SK-N-MC (cell line): ENCODE data around the gene FBXW11.

Experiments
- EZH2 ChIP-seq: fragments of 200-600 bp; sonication (generic); IDR thresholded peaks from one replicate; pipeline ENCODE4 v1.6.1; 2017; ENCODE audit warnings: antibody characterized with exemption
- FOXP2 ChIP-seq: optimal IDR thresholded peaks from 2 replicates; pipeline ENCODE3; 2011; ENCODE audit warnings: mild to moderate bottlenecking, moderate library complexity; ENCODE audit not compliant: insufficient read depth; ENCODE audit errors: extremely low read length, control extremely low read depth
- POLR2AphosphoS5 ChIP-seq: IDR thresholded peaks from 2 replicates; pipeline ENCODE4 v1.6.1; 2012; ENCODE audit warnings: mild to moderate bottlenecking, low read depth, low read length, borderline replicate concordance

- TF ChIP-seq POLR2AphosphoS5 (no peak), EZH2 (no peak), FOXP2 (no peak)
Observed at GRCh38 chr5:171832775-171833174, 173.7 kb downstream of the FBXW11 start.
